Neural progenitor cell (in vitro differentiated cells): Measurements from ENCODE around the gene MARVELD1.

ENCODE experiments used
- CTCF ChIP-seq: fragments of 200-600 bp; sonication (generic); IDR thresholded peaks from 2 replicates; pipeline ENCODE4 v1.5.1; 2017; ENCODE audit warnings: antibody characterized with exemption, mild to moderate bottlenecking
- EZH2phosphoT487 ChIP-seq: fragments of 200-600 bp; sonication (generic); IDR thresholded peaks from 2 replicates; pipeline ENCODE4 v1.6.1; 2017; ENCODE audit warnings: antibody characterized with exemption

- no peak for TF ChIP-seq EZH2phosphoT487
- TF ChIP-seq CTCF, result no peak
Observed at GRCh38 chr10:97733256-97733655, 19.7 kb downstream of the MARVELD1 start.
